GM19035 (cell line): ENCODE measurements around the gene DDX56.

Experiments
- ATAC-seq: cut with Tn5 transposase; IDR thresholded peaks from one replicate; pipeline ENCODE4 v1.9.1; 2021; ENCODE audit not compliant: unreplicated experiment

The DDX56 gene

DNA sequence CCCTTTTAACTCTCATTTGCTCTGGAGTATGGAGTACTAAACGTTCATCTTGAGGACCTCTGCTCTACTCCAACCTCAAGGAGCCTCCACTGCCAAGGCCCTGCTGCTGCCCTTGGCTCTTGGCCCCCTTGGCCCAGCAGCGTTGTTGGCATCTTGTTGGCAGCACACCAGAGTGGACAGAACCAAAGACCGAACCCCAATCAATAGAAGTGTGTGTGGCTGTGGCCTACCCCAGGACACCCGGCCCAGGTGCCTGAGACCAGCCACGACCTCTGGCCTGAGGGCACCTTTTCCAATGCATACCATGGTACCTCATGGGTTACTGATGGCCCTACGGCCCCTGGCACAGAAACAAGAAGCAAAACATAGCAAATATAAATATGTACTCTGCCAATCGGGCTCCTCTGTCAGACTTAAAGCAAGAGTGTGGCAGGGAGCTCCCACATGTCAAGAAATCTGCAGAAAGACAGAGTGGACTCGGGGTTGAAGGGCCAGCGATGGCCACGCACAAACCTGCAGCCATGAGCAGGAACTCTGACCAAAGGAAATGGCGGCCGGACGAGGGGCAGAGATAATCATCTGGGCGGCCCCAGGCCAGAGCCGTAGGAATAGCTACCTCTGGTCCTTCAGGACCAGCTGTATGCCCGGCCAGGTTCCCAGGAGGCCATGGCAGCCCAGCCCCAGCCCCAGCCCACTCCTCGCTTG lies 35.5 kb downstream of the DDX56 start:
- no peak for ATAC-seq

DNA sequence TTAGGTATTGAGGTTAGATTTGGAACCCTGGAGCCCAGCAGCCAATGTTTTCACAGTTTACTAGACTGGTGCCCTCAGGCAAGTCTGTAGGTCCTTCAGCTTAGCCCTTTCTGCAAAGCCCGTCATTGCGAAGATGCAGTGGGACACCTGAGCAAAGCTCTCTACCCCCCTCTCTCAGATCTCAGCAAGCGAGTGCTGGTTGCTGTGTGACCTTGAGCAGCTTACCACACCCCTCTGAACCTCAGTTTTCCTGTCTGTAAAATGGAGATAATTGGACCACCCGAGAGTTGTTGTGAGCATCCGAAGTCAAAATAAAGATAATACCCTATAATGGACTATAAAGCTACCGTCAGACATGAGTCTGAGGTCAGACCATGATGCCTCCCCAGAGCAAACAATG lies 36.3 kb downstream of the DDX56 start:
- no peak for ATAC-seq

DNA sequence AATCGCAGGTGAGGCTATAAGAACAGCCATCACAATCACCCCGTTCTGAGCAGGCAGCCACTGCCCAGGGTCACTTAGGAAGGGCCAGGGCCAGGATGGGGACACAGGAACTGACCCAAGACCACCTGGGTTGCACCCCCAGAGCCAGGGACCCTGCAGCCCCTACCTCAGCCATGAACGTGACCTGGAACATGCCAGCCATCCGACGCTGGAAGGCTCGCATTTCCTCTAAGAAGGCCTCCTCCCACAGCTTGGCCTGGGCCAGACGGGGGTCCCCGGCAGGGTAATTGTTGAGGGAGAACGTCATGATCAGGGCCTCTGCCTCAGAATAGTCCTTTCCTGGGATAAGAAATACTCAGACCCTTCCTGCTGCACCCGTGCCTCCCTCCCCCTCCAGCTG lies 37.6 kb downstream of the DDX56 start:
- no peak for ATAC-seq

DNA sequence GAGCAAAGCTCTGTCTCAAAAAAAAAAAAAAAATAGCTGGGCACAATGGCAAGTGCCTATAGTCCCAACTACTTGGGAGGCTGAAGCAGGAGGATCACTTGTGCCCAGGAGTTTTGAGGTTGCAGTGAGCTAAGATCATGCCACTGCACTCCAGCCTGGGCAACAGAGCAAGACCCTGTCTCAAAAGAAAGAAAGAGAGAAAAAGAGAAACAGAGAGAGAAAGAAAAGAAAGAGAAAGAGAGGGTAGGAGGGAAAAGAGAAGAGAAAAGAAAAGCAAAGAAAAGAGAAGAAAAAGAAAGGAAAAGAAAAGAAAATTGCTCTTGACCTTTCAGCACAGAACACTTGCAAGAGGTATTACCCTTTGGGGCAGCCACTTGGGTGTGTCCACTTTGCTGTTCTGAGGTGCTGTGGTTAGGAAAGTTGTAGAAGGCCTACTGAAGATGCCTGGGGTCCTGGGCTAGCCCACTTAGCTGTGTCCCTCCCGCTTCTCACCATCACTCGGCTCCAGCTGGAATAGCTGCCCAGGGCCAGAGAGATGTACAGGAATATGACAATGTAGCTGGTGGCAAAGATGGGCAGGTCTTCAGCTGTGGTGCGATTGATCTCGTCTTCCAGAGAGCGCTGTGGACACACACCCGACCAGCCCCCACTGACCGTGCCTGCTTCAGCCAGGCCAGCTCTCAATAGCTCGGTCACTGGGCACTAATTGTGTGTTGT lies 38.2 kb downstream of the DDX56 start:
- no peak for ATAC-seq

DNA sequence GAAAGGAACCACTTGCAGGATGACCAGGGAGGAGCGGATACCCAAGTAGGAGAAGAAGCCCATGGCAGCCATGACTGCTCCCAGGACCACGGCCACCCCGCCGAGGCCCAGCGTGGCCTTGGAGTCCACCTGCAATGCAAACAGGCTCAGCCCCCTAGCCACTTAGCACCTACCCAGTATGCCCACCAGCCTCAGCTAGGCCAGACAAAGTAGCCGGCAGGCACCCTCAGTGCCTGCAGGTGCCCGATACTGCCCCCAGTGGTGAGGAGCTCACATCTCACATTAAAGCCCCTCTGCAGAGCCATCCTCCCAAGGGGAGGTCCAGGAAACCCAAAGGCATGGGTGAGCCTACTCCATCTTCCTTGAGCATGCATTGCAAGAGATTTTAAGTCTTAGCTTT lies 39.2 kb downstream of the DDX56 start:
- ATAC-seq: no peak

DNA sequence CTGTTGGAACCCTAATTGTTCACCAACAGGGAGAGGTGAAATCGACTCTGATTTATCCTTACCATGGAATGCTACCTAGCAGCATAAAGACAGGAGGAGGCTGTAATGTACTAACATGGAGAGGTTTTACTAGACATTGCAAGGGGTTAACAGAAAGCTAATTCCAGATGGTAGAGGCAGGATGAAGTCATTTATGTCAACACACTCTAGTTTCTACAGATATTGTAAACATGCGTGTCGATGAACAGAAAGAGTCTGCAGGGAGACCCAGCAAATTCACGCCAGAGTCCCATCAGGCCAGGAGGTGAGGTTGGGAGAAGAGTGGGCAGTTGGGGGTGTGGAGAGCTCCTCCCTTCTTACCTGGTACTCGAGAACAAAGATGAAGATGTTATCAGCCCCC lies 39.6 kb downstream of the DDX56 start:
- ATAC-seq: no peak

DNA sequence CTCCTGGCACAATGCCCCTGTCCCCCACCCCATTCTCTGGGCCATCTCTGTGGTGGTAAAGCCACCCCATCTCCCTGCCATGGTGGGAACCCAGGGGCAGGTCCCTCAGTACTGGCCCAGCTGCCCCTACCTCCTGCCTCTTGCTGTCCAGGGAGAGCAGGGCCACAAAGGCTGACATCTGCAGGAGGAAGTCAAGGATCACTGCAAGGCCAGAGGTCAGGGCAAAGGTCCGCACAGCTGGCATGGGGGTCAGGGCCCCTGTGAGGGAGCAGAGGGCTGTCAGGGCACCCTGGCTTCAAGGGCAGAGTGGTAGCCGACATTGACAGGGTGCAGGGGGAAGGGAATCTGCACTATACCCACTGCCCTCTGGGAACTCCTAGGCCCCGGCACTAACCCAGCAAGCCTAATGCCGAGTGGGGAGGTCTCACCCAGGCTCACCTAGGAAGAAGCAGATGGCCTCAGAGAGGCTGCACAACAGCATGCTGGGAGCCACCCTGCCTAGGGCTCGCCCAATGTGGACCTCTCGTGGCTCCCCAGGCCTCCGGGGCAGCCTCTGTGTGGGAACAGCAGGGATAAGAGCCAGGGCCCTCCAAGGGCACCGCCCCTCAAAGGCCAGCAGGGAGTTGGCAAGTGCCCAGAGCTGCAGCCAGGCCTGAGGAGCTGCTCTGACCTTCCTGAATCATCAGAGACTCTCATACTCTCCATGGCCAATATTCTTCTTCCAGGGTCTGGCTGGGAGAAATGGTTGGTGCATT lies 40.2 kb downstream of the DDX56 start:
- no peak for ATAC-seq

DNA sequence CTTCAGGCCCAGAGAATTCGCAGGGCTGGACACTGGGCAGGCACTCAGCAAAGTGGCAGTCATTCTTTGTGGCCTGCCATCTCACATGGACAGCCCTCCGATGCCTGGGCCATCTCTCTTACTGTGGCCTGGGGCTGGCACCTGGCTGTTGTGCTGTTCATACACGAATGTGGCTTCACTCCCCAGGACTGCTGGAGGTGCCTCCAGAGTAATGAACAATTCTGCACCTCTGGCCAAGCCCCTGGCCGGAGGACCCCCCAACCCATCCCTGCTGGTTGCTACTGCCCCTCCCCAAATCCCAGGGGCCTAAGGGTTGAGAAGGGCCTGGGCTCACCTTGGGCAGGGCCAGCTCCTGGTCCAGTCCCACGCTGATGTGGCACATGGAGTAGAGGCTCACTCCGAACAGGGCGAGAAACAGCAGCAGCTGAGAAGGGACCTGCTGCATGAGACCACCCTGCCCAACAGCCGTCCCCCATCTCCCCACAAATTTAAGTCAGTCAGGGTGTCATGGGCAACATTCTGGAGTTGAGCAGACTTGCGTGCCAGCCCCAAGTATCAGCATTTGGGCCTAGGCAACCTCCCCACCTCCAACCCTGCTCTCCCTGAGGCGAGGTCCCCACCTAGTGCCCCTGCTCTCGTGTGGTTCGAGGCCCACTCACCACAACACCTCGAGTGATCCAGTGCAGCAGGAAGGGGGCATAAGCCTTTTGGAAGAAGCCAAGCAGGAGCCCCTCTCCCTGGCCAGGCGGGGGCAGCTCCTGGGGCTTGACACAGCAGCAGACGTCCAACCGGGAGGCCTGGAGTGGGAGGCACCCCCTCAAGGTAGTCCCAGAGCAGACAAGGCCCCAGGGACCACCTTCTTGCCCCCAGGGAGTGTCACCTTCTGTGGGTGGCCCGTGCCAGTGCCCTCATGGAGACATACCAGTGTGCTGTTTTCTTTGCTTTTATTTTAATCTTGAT lies 42.0 kb downstream of the DDX56 start:
- no peak for ATAC-seq

DNA sequence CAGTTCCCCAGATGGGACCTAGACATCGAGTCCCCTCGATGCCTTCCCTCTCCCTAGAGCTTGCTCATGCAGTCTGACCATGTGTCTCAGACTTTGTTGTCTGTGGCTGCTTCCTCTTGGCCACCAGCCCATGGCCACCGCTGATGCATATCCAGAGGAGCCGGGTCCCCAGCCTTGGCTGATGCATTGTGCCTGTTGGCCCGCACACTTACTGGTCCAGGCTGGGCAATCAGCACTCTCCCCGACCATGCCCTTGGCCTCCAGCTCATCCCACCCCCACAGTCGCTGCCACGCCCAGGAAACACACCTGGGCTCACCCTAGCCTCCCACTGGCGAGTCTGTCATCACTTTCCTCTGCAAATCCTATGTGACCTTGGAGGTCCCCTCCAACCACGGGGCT lies 42.7 kb downstream of the DDX56 start:
- ATAC-seq: no peak

DNA sequence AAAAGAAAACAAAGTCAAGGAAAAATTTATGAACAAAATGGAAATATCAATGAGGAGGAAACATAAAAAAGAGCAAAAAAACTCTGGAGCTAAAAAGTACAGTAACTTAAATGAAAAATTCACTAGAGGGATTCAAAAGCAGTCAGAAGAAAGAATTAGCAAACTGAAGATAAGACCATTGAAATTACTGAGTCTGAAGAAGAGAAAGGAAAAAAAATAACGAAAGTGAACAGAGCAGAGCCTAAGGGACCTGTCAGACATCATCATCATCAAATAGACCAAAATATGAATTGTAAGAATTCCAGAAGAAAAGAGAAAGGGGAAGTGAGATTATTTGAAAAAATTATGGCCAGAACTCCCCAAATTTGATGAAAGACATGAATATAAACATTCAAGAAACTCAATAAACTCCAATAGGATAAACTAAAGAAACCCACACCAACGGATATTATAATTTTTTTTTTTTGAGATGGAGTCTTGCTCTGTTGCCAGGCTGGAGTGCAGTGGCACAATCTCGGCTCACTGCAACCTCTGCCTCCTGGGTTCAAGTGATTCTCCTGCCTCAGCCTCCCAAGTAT lies 48.8 kb downstream of the DDX56 start:
- no peak for ATAC-seq

DNA sequence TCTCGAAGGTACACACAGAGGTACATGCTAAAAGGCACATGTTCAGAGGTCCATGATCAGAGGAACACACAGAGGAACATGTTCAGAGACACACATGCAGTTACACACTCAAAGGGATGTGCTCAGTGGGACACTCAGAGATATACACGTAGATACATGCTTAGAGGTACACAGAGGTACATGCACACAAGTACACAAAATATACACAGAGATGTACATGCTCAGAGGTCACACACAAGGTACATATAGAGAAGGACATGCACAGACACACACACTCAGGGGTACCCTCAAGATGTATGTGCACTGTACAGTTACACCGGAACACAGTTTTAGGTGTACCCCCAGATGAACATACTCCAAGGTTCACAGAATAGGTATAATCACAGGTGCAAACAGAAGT lies 51.4 kb downstream of the DDX56 start:
- no peak for ATAC-seq

DNA sequence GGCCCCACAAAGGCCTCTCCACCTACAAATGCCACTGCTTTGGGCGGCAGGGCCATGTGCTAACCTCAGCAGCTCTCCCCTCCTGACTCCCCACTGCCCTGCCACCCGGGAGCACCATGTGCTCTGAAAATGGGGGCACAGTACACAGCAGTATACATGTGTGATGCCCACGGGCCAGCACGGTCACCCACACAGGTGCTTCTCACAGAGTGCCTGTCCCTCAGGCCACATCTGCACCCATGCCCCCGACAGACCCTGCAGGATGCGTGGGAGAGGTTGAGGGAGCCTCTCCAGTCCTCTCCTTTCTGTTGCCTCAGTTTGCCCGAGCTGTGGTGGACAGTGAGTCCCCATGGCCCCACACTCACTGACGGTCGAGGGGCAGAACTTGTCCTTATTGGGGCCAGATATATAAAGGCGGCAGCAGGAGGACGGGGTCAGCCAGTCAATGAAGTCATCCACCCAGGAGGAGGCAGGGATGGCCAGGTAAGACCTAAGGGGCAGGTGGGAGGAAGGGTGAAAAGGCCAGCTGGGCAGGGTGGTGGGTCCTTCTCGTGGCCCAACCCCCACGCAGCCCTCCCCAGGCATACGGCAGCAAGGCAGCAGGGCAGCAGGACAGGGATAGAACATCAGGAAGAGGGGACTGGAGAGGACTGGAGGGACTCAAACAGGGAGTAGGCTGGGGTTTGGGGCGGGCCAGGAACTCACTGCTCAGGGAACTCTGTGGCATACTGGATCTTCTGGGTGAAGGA lies 52.2 kb downstream of the DDX56 start:
- no peak for ATAC-seq

DNA sequence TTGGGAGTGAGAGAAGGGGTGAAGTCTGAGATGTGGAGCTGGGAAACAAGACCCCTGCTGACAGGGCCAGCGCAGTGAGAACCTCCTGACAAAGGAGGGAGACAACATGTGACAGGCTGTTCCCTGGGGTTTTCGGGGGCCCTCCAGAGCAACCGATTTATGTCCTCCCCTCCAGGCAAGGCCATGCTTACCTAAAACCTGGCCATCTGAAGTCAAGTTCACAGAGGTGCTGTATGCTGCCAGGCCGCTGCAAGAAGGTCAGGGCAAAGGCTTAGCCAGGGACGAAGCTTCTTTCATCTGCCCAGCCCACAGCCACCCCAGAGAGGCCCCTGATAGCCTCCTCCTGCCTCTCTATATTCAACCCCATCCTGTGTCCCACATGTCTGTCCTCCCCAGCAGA lies 53.1 kb downstream of the DDX56 start:
- ATAC-seq: no peak

DNA sequence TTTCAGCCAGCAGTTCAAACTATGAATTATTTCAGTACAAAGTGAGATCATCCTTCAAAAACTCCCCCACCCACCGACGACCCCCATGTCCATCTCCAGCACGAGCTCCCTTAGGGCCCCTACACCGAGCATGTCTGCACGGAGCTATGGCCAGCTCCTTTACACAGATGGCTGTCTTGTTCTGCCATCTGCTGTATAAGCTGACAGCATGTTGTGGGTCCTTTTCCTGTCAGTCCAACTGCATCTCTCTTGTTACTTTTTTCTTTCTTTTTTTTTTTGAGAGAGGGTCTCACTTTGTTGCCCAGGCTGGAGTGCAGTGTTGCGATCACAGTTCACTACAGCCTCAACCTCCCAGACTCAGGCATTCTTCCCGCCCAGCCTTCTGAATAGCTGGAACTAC lies 54.2 kb downstream of the DDX56 start:
- ATAC-seq: no peak

DNA sequence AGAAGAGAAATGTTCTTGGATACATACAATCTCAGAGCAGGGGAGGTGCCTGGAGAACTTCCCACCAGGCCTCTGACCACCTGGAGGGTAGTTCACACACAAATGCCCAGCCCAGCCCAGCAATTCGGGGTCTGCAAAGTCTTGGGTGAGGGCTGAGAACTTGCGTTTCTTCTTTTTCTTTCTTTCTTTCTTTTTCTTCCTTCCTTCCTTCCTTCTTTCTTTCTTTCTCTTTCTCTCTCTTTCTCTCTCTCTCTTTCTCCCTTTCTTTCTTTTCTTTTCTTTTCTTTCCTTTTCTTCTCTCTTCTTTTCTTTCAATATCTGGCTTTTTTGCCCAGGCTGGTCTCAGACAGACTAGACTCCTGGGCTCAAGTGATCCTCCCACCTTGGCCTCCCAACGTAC lies 54.9 kb downstream of the DDX56 start:
- ATAC-seq: no peak

DNA sequence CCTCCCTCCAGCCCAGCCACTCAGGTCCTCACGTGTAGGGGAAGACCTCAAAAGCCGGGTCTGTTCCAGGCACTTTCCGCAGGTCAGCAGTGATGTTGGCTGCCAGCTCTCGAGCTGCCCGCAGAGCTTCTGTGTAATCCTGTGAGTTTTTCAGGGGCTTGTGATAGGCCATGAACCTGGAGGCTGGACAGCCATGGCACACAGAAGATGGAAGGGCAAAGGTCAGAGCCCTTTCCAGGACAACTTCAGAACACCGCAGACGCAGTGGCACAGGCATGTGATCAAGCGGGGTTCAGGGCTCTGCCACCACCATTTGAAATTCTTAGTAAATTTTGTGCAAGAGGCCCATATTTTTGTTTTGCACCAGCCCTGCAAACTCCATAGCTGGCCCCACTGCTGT lies 56.5 kb downstream of the DDX56 start:
- no peak for ATAC-seq
